HG02970 (cell line): ENCODE data around the gene FBN1.

ENCODE experiments used
- ATAC-seq: cut with Tn5 transposase; IDR thresholded peaks from one replicate; pipeline ENCODE4 v1.9.1; 2021; ENCODE audit warnings: mild to moderate bottlenecking, moderate library complexity, moderate number of reproducible peaks; ENCODE audit not compliant: unreplicated experiment, low FRiP score

Gene FBN1

DNA sequence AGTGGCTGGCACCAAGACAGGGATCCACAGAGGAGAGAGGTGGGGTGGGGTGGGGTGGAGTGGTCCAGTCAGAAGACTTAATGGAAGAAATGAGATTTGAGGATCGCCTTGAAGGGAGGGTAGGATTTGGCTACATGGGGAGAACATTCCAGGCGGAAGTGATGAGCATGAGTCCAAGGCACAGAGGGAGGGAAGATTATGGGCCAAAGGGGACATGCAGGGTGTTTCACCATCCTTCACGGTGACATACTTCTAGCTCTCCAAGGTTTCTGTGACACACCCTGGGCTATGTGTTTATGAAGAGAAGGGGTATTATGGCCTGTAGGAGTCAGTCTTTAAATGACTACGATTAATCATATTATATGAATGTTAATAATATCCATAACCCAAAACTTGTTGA lies 7.7 kb upstream of the FBN1 start:
- ATAC-seq = no peak

DNA sequence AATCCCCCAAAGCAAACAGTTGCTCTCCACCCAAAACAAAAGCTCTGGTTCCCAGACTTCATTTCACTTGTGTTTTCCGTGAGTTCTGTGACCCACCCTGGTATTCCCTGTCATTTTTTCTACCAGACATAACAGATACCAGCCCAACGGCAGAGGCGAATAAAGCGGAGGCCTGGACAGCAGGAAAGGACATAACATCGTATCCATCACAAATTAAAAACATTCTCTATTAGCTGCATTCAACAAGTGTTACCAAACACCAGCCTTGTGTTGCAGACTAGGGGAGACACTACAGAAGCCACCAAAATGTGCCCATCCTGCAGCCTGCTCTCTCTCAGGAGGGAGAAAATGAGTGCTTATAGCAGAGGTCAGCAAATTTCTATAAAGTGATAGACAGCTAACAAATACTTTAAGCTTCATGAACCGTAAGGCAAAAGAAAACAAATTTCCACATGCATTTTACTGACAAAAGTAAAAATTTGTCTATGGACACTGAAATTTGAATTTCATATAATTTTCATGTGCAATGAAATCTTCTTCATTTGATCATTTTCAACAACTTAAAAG lies 7.1 kb upstream of the FBN1 start:
- no peak for ATAC-seq

- no peak for ATAC-seq
Observed at GRCh38 chr15:48650931-48651330, 5.4 kb upstream of the FBN1 start.

DNA sequence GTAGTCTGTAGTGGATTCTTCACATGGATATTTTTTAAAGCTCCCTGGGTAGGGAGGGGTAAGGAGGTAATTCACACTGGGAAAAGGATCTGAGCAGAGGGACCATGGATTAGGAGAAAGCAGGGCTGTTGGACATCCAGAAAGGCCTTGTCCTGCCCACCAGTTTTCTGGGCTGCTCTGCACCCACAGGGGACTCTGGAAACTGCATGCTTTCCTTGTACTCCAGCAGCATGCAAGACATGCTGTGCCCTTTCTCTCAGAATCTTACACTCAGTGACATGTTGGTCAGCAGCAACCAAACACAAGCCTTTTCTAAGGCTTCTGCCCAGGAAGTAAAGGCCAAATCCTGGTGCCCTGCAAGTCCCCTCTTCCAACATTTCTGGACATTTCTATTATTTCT lies 2.5 kb upstream of the FBN1 start:
- ATAC-seq = no peak

GRCh38 chr15:48646331-48646730 lies 822 bp upstream of the FBN1 start:
- no peak for ATAC-seq

GRCh38 chr15:48644827-48645557 lies 517 bp downstream of the FBN1 start:
- ATAC-seq = peak; percentile 44

DNA sequence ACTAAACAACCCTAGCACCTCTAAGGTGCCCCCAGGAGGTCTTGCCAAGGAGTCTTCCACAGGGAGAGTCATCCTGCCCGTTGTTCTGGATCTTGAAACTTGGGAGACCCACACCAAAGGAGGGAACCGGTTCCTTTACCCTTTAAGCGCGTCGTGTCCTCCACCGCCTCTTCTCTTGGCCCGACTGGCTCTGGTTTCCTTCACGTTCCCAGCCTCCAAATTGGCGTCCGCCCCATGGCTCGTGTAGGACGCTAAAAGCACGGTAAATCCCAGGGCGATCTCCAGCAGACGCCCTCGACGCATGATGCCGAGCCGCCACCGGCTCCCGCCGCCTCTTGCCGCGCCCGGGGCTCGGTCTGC lies 1.1 kb downstream of the FBN1 start:
- ATAC-seq = peak; percentile 6

DNA sequence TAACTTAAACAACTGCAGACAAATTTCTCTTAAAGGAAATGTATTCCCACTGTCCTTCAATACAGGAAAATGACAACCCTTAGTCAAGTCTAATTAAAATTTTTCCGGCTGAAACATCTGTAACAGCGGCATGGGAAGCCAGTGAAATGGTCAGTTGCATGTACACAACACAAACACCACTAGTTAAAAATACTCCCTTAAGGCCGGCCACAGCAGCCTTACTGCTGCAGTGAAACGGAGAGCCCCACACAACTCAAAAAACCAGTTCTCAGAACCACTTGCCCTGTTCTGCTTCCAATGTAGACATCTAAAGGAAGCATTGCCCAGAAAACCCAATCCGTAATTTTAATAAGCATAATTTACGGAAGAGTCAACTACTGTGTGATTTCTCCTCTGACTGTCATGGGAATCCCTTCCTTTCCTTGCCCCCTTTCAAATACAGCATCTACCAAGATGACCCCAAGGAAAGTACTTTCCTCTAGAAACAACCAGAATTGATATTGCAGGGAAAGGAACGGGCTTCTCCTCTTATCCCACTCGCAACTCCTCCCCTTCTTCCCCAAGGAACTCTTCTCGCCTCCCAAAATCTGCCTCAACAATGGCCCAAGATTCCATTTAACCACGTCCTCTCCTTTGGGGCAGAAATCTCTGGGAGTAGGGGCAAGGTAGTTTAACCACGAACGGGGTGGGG lies 1.6 kb downstream of the FBN1 start:
- no peak for ATAC-seq

- no peak for ATAC-seq
Observed at GRCh38 chr15:48643206-48643605, 2.3 kb downstream of the FBN1 start.

GRCh38 chr15:48642795-48643194 lies 2.7 kb downstream of the FBN1 start:
- ATAC-seq = no peak

- ATAC-seq = no peak
Observed at GRCh38 chr15:48641416-48641815, 4.1 kb downstream of the FBN1 start.

- no peak for ATAC-seq
Observed at GRCh38 chr15:48638963-48639362, 6.5 kb downstream of the FBN1 start.

DNA sequence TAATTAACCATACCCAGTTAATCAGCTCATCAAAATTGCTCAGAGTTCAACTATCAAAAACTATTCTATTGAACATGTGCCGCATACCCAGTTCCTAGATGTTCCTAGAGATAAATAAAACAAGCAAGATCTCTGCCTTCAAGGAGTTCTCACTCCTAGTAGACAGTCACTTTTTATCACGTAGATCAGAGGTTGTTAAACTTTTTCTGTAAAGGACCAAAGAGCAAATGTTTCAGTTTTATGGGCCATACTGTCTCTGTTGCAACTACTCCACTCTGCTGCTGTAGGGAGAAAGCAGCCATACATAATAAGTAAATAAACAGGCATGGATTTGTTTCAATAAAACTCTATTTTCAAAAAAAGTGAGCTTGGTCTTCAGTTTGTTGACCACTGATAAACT lies 7.9 kb downstream of the FBN1 start:
- no peak for ATAC-seq

GRCh38 chr15:48636511-48636910 lies 9.0 kb downstream of the FBN1 start:
- no peak for ATAC-seq

GRCh38 chr15:48634893-48635292 lies 10.6 kb downstream of the FBN1 start:
- ATAC-seq = no peak

- ATAC-seq = no peak
Observed at GRCh38 chr15:48634096-48634495, 11.4 kb downstream of the FBN1 start.

GRCh38 chr15:48632651-48633050 lies 12.9 kb downstream of the FBN1 start:
- no peak for ATAC-seq

GRCh38 chr15:48631176-48631770 lies 14.2 kb downstream of the FBN1 start:
- no peak for ATAC-seq

GRCh38 chr15:48630245-48630644 lies 15.3 kb downstream of the FBN1 start:
- no peak for ATAC-seq

DNA sequence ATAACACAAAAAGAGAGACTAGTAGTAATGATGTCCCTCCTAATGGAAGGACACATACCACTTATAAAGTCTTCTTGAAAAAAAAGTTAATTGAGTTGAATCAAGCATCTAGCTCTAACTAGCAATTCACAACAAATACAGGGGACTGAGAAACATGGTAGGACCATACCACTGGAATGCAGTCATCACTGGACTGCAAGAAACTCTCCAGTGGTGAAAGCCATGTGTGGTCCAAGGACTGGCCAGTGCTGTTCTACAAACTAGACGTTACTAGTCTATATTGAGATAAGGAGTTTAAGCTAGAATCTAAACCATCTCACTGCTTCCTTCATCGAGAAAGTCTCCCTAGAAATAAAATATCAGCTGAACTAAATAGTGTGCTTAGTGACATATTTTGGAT lies 16.7 kb downstream of the FBN1 start:
- no peak for ATAC-seq

DNA sequence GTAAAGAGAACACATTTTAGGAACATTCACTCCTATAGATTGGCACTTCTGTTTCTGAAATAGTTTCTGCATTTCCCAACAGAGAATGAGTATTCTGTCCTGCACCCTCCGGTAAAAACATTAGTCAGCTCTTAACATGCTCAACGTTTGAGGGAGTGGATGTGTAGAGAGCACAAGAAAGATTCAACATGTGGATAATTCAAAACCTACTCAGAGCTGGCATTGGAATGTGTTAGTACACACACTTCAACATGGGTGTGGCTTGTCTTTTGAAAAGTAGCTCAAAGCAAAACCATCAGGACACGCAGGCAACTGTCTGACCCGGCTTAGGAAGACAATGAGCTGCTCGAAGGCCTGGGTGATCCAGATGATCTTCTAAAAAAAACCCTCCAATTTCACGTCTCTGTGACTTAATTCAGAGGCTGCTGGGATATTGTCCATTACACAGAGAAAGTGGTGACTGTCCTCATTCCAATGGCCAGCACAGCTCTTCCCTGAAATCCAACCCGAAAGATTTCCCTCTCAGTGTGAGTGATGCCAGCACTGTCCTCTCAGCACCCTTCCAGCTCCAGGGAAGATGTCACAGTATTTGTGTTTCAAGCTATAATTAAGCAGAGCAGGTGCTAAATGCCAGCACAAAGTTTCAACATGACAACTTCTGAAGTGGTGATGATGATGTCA lies 18.1 kb downstream of the FBN1 start:
- no peak for ATAC-seq
